Gastroesophageal sphincter (tissue), 4 donors: ENCODE data around the gene HS1BP3. TPM values are rescaled to one million over a fixed set of nuclear protein-coding genes. Genes with fewer than 3 reads are reported as not detected.

Source experiments
- ATAC-seq: fragments of 150-250 bp; one replicate; pipeline ENCODE4 v1.9.1; 2016; ENCODE audit warnings: mild to moderate bottlenecking, moderate library complexity
- H3K27ac ChIP-seq, 4 donors: fragments of 200-600 bp; sonication (generic) in 3 of 4; 1 replicate in 3 of 4; 2 replicates in 1 of 4; pipeline ENCODE4 v1.5.1; 2016 to 2019
- H3K27me3 ChIP-seq: fragments of 200-600 bp; sonication (generic); one replicate; pipeline ENCODE4 v1.5.1; 2019
- H3K36me3 ChIP-seq, 2 donors: fragments of 200-600 bp; sonication (generic); one replicate each; pipeline ENCODE4 v1.5.1; 2019; ENCODE audit warnings: control low read depth in 1 of 2
- H3K4me1 ChIP-seq, 3 donors: fragments of 200-600 bp; sonication (generic); 1 replicate in 2 of 3; 2 replicates in 1 of 3; pipeline ENCODE4 v1.5.1; 2016 to 2019; ENCODE audit warnings: control low read depth in 2 of 3
- H3K4me3 ChIP-seq, 2 donors: fragments of 200-600 bp; sonication (generic); one replicate each; pipeline ENCODE4 v1.5.1; 2019; ENCODE audit warnings: mild to moderate bottlenecking in 1 of 2, moderate library complexity in 1 of 2
- H3K9me3 ChIP-seq, 3 donors: fragments of 200-600 bp; sonication (generic); one replicate each; pipeline ENCODE4 v1.5.1; 2017 to 2019; ENCODE audit warnings: control low read depth in 2 of 3
- EP300 ChIP-seq: sonication (generic); formaldehyde crosslinking; IDR thresholded peaks from one replicate; pipeline ENCODE4 v1.6.1; 2017; ENCODE audit warnings: antibody characterized with exemption, mild to moderate bottlenecking
- POLR2A ChIP-seq, 2 donors: fragments of 450-650 bp; IDR thresholded peaks; one replicate each; pipeline ENCODE4 v1.6.1; 2017; ENCODE audit warnings: antibody characterized with exemption in 2 of 2, mild to moderate bottlenecking in 2 of 2, moderate library complexity in 1 of 2
- POLR2AphosphoS5 ChIP-seq: sonication (generic); formaldehyde crosslinking; IDR thresholded peaks from one replicate; pipeline ENCODE4 v1.6.1; 2017; ENCODE audit warnings: antibody characterized with exemption
- WGBS, 2 donors: methylation state at CpG; one replicate each; pipeline ENCODE4 v1.1.5; 2018; ENCODE audit warnings: low coverage in 1 of 2; 5-methylcytosine and 5-hydroxymethylcytosine counted together
- total RNA-seq, 4 donors: library from RNA; depleted of rRNA; stranded (reverse); fragments of >200 nt; gene quantifications; one replicate each; pipeline ENCODE4 v1.1.0, GENCODE V29; 2016
- TF ChIP-seq, protein P1 (sequence below), 4 experiments: fragments of 200-600 bp in 2 of 4; fragments of 450-650 bp in 2 of 4; sonication (generic) in 1 of 4; IDR thresholded peaks; one replicate each; pipeline ENCODE4 v1.5.1; 2017 to 2019; ENCODE audit warnings: antibody characterized with exemption in 4 of 4, mild to moderate bottlenecking in 2 of 4, moderate library complexity in 2 of 4

HS1BP3 gene
- total RNA-seq, 4 donors from 2014 or later, result 42.8 to 89.1 (median 61.4) TPM

DNA sequence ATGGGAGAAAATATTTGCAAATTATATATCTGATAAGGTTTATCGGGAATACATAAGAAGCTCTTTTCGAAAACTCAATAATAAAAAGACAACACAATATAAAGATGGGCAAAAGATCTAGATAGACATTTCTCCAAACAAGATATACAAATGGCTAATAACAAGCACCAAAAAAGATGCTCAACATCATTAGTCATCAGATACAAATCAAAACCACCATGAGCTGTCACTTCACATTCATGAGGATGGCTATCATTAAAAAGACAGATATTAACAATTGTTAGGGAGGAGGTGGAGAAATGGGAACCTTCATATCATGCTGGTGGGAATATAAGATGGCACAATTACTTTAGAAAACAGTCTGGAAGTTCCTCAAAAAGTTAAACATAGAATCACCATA is 48.1 kb downstream of the HS1BP3 start:
- peaks cover 15 to 59% (median 17%) of the 10 kb centered on the region in 3 donors for H3K4me1 ChIP-seq

DNA sequence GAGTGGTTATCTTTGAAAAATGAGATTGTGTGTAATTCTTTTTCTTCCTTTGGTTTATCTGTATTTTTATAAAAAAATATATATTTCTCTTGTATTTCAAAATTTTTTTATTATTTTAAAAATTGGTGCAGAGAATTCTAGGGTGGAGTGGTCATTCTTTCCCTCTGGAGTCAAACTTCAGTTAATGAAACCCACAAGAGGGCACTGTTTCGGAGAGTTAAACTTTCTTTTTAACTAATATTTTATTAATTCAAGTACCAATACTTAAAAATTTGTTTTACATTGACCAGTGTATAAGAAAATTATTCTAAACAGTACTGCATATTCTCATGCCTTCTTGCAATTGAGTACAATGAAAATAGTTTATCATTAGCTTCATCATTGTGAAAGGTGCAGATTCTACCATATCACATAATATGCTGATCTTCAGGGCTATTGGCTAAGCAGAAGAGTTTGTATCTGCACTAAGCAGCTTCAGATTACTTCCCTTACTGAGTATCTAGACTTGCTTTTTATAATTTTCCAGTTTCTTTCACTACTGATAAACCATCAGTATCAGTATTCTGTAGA is 50.1 kb downstream of the HS1BP3 start:
- Histone ChIP-seq H3K4me1 (peaks cover 27 to 74% (median 31%) of the 10 kb centered on the region in 3 donors), H3K4me3 (no peak overlapping the region), H3K27me3 (no peaks in the 10 kb centered on the region), H3K27ac (peak overlapping the region in 3 of 4 donors; percentile 12 to 80 (median 75)), H3K9me3 (no peaks in the 10 kb centered on the region), H3K36me3 (no peaks in the 10 kb centered on the region)
- 25 to 33% methylated on average over 1 of the region's 1 CpG for WGBS, 2 donors
- TF ChIP-seq, protein P1, sequence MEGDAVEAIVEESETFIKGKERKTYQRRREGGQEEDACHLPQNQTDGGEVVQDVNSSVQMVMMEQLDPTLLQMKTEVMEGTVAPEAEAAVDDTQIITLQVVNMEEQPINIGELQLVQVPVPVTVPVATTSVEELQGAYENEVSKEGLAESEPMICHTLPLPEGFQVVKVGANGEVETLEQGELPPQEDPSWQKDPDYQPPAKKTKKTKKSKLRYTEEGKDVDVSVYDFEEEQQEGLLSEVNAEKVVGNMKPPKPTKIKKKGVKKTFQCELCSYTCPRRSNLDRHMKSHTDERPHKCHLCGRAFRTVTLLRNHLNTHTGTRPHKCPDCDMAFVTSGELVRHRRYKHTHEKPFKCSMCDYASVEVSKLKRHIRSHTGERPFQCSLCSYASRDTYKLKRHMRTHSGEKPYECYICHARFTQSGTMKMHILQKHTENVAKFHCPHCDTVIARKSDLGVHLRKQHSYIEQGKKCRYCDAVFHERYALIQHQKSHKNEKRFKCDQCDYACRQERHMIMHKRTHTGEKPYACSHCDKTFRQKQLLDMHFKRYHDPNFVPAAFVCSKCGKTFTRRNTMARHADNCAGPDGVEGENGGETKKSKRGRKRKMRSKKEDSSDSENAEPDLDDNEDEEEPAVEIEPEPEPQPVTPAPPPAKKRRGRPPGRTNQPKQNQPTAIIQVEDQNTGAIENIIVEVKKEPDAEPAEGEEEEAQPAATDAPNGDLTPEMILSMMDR (IDR thresholded peaks at IDR 0.05), result peak in 3 of 4 experiments; percentile 48 to 58 (median 49)
- TF ChIP-seq EP300, result no peak
- no peak for TF ChIP-seq POLR2A (IDR thresholded peaks at IDR 0.05)
- no peak for TF ChIP-seq POLR2AphosphoS5
- no peak for ATAC-seq

More for the DNA sequence above, 48.1 kb downstream of the HS1BP3 start:
- Histone ChIP-seq H3K36me3 (no peaks in the 10 kb centered on the region), H3K27me3 (no peaks in the 10 kb centered on the region), H3K4me3 (no peak overlapping the region), H3K27ac (peak overlapping the region in 1 of 4 donors; percentile 85), H3K9me3 (no peaks in the 10 kb centered on the region)
- TF ChIP-seq EP300 (no peak), POLR2AphosphoS5 (no peak), POLR2A (IDR thresholded peaks at IDR 0.05) (no peak)
- TF ChIP-seq, protein P1 (IDR thresholded peaks at IDR 0.05), result no peak
- WGBS, 2 donors, result 91 to 95% methylated on average over 2 of the region's 2 CpGs
- no peak for ATAC-seq

DNA sequence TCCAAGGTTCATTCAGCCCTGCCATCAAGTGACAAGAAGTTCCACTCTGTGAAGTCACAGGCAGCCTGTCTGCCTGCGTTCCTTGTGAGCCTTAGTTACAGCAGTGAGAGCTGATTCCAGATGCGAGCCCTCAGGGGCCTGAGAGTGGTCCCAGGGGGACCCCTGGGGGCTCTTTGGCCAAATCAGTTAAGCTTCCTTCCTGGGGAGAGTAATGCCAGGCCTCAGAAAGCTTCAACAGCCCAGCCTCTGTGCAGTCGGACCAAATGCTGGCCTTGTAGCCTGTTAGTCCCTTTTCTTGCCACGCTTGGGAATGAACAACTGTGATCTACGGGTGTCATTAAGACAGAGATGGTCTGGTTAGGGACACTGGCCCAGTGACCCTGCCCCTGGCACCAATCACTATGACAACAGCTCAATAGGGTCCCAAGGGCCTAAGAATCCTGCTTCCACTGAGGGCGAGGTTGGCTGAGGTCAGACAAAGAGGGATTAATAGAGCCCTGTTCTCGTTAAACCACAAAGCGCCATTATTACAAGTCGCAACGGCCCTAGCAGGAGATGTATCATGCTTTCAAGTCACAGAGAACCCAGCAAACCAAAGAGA is 50.9 kb downstream of the HS1BP3 start:
- Histone ChIP-seq H3K9me3 (no peaks in the 10 kb centered on the region), H3K4me3 (no peak overlapping the region), H3K27ac (peak overlapping the region in 3 of 4 donors; percentile 72 to 80 (median 75)), H3K4me1 (peaks cover 22 to 74% (median 32%) of the 10 kb centered on the region in 3 donors), H3K36me3 (no peaks in the 10 kb centered on the region), H3K27me3 (no peaks in the 10 kb centered on the region)
- 67 to 92% methylated on average over 1 to 5 of the region's 10 CpGs for WGBS, 2 donors
- no peak for ATAC-seq
- TF ChIP-seq, protein P1 (IDR thresholded peaks at IDR 0.05), result no peak
- TF ChIP-seq EP300 (no peak), POLR2AphosphoS5 (no peak), POLR2A (IDR thresholded peaks at IDR 0.05) (no peak)

DNA sequence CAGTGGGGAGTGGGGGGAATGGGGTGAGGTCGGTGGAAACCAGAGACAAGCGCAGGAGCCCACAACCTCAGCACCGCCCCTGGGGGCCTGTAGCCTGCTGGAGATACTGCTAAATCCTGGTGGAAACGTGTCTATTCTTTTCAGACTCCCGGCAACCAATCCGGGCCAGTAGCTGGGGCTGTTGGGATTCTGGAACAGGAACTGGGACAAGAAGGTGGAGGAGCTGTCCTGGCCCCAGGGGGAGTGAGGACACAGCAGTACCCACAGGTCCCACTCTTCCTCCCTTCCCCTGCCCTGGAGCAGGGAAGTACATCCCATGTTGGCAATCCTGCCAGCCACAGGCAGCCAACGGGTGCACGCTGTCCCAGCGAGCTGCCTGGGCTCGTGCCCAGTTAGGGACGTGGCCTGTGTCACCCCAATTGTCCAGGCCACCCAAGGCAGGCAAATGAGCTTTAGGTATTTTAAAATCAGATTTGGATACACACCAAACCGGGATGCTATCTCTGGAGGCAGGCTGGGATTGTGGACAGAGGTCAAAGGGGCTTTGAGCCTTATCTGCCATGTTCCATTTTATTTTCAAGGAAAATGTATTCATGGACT is 51.8 kb downstream of the HS1BP3 start:
- Histone ChIP-seq H3K4me1 (peaks cover 16 to 73% (median 26%) of the 10 kb centered on the region in 3 donors), H3K36me3 (no peaks in the 10 kb centered on the region), H3K4me3 (no peak overlapping the region), H3K27ac (peak overlapping the region in 3 of 4 donors; percentile 72 to 80 (median 75)), H3K27me3 (no peaks in the 10 kb centered on the region), H3K9me3 (no peaks in the 10 kb centered on the region)
- peak; percentile 39 for ATAC-seq
- WGBS, 2 donors, result 52 to 80% methylated on average over 1 to 4 of the region's 12 CpGs
- TF ChIP-seq POLR2AphosphoS5 (peak; percentile 75), POLR2A (IDR thresholded peaks at IDR 0.05) (peak in 1 of 2 donors; percentile 8), EP300 (no peak)
- TF ChIP-seq, protein P1 (IDR thresholded peaks at IDR 0.05), result no peak
